22Rv1 (cell line): ENCODE data around the gene ZNF692.

Experiments used
- H3K27ac ChIP-seq: fragments of 450-650 bp; 2 replicates; pipeline ENCODE4 v1.5.1; 2017
- ZFX ChIP-seq: fragments of 450-650 bp; IDR thresholded peaks from 2 replicates; pipeline ENCODE4 v1.6.1; 2017; ENCODE audit warnings: antibody characterized with exemption, borderline replicate concordance
- TF ChIP-seq, protein P1 (sequence below): fragments of 450-650 bp; IDR thresholded peaks from 2 replicates; pipeline ENCODE4 v1.5.1; 2017; ENCODE audit warnings: mild to moderate bottlenecking

ZNF692 gene

DNA sequence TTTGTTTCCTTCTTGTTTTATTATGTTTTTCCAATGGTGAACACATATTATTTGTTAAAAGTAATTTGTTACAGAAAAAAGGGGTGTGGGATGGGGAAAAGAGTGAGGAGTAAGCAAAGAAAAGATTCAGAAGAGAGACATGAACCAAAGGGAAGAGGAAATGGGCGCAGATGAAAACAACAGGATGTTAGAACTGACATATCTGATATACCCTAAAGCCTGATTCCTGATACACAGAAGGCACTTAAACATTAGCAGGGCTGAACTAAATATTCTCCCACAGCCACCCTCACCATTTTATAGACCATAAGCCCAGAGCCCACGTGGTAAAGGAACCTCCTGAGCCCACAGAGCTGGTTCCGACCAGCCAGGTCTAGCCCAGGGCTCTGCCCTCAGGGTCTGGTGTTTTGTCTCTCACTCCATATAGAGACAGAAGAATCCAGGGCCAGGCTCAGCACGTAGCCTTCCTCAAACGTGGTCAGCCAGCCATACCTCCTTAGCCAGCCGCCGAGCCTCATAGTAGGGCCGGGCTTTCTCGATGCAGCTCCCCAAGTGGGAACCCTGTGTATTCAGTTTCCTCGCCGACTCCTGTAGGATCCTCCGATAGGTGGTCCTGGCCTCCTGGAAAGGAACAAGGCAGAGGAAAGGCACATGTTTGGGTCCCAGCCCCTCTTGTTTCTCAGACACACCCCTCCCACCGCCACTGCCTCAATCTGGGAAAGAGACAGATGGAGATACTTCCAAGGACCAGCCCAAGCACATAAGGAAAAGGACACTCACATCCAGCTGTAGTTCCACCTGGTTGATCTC, 42.6 kb downstream of the ZNF692 start:
- no peak overlapping the region for H3K27ac ChIP-seq

DNA sequence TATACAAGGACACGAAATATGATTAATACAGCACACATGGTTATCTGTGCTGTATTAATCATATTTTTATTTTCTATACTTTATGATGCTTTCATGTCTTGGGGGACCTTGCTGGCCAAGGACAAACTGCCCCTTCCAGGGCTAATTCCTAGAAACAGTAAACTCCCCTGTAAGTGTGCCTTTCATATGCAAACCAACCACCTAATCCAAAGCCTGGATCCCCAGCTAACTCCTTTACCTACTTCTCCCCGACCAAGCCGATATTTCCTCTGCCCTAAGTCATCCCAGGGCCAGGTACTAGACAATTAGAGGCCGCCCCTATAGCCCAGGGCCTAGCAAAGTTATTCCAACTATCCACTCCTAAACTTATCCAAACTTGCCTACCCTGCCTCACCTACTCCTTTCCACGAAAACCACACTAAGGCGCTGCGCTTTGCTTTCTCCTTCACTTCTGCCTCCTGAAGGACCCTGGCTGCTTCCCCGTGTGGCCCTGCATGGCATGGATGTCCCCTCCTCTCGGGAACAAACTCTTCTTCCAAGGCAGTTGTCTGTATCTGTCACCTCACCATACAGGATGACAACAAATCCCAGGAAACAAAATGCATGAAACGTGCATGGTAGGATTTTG, 43.4 kb downstream of the ZNF692 start:
- no peak overlapping the region for H3K27ac ChIP-seq
- no peak for TF ChIP-seq ZFX
- TF ChIP-seq, protein P1, sequence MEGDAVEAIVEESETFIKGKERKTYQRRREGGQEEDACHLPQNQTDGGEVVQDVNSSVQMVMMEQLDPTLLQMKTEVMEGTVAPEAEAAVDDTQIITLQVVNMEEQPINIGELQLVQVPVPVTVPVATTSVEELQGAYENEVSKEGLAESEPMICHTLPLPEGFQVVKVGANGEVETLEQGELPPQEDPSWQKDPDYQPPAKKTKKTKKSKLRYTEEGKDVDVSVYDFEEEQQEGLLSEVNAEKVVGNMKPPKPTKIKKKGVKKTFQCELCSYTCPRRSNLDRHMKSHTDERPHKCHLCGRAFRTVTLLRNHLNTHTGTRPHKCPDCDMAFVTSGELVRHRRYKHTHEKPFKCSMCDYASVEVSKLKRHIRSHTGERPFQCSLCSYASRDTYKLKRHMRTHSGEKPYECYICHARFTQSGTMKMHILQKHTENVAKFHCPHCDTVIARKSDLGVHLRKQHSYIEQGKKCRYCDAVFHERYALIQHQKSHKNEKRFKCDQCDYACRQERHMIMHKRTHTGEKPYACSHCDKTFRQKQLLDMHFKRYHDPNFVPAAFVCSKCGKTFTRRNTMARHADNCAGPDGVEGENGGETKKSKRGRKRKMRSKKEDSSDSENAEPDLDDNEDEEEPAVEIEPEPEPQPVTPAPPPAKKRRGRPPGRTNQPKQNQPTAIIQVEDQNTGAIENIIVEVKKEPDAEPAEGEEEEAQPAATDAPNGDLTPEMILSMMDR, result no peak

More for the DNA sequence above, 42.6 kb downstream of the ZNF692 start:
- no peak for TF ChIP-seq ZFX
- TF ChIP-seq, protein P1, result no peak

DNA sequence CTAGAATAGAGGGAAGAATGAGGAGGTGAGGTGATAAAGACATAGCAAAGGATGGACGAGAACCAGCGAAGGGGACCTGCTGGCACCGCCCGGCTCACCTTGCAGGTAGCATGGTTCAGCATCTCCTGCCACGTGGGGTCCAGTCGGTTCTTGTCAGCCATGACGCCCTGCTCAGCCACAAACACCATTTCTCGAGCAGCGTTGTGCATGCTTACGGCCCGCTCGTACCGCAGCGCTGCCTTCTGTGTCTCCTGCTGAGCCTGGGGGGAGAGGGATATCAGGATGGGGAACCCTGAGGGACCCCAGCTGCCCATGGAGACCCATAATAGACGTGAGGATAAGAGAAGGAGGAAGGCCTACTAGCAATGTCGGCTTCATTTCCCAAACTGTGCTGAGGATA, 44.5 kb downstream of the ZNF692 start:
- no peak for TF ChIP-seq ZFX
- no peak overlapping the region for H3K27ac ChIP-seq

DNA sequence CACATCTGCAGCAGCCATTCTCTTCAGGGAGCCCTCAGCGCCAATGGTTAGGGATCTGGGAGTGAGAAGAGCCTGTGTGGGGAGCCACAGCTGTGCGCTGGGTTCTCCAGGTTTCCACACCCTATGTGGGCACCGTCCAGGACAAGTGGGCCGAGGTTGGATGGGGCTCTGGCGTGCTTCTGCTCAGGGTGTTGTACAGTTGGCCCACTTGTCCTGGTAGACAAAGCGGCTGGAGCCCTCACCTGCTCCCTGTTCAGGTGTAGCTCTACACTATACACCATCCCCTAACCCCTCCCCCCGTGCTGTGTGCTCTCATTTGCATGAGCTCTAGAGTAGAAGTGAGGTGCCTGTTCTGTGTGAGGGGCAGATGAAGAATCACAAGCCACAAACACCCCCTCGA, 45.3 kb downstream of the ZNF692 start:
- TF ChIP-seq, protein P1, result no peak
- no peak for TF ChIP-seq ZFX
- H3K27ac ChIP-seq, result no peak overlapping the region

DNA sequence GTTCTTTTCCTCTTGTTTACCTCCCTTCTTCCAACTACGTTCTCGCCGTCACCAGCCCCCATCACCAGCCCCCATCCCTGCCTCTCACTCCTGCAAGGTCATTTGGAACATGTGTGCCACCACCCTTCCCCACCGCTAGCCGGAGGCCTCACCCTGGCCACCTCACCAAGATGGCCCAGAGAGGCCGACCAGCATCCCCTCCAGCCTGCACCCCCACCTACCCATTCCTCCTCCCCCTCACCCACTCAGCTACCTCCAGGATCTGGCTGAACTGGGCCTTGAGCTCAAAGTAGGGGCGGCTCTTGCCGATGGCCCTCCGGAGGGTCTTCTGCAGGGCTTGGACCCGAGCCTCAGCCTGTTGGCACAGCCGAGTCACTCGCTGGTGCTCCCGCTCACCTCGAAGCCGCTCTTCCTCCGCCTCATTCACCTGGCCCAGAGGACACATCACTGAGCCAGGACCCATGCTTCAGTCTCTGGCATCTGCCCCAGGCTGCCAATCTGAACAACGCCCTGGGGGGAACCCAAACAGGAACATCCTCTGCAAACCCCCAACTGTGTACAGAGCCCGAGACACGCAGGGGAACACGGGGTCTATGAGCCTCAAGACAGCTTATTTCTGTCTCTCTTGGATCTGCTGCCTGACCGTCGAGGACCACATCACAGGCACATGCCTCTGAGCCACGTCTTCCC, 46.0 kb downstream of the ZNF692 start:
- H3K27ac ChIP-seq, result no peak overlapping the region
- TF ChIP-seq, protein P1, result no peak
- no peak for TF ChIP-seq ZFX

DNA sequence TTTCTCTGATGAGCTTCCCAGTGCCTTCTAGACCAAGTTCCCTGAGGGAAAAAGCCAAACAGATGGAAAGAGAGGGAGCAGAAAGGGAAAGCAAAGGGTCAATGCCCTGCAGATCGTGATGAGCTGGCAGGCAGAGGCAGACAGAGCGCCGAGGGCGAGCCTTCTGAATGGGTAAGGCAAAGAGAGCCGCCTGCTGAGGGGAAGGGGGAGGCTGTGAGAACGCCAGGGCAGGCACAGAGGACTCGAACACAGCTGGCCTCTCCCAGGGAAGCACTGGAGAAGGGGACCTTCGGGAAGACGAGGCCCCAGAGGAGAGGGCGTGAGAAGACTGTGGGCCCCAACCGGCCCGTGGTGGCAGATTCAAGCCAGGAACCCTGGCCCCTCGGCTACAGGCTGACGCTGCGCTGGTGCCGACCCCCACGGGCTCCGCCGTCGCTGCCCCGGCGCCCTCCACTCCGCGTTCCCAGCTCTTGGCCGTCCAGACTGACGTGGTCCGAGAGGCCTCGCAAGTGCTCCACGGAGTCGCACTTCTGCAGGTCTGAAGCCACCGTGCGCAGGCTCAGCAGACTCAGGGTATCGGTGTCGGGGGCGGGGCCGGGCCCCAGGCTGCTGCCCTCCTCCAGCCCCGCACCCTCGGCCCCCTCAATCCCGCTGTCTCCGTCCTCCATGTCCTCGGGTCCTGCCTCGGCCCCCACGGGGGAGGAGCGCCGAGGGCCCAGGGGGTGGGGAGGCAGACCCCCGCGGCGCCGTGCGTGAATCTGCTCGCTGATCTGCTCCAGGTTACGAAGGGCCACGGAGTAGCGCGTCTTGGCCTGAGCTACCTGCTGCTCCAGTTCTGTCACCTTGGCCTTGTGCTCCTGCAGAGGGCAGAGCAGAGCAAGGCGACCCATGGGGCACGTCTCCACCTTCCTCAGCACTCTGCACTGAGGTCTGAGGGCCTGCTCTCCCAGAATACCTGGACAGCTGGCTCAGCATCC, 47.1 kb downstream of the ZNF692 start:
- H3K27ac ChIP-seq, result no peak overlapping the region
- TF ChIP-seq ZFX, result no peak
- TF ChIP-seq, protein P1, result no peak; the same call in 1 of the 2 replicates
